Neural progenitor cell (in vitro differentiated cells): ENCODE results near the gene FTCD. TPM values are rescaled to one million over a fixed set of nuclear protein-coding genes. Genes with fewer than 3 reads are reported as not detected.
A peak's percentile ranks its signal among the peaks of the same experiment; 100 is the strongest.

Experiments
- DNase-seq: peaks from one replicate; pipeline ENCODE4 v3.0.0-alpha.2; 2016; ENCODE audit warnings: low spot score
- H2AFZ ChIP-seq: fragments of 200-600 bp; sonication (generic); replicated peaks from 2 replicates; pipeline ENCODE4 v1.6.1; 2016; ENCODE audit warnings: antibody characterized with exemption
- H3F3A ChIP-seq: fragments of 200-600 bp; sonication (generic); 2 replicates; pipeline ENCODE4 v1.6.1; 2016; ENCODE audit warnings: antibody characterized with exemption, low read depth
- H3K27ac ChIP-seq: fragments of 200-600 bp; sonication (generic); 2 replicates; pipeline ENCODE4 v1.5.1; 2016; ENCODE audit warnings: mild to moderate bottlenecking
- H3K27me3 ChIP-seq: fragments of 200-600 bp; sonication (generic); 2 replicates; pipeline ENCODE4 v1.6.1; 2016; ENCODE audit warnings: mild to moderate bottlenecking, moderate library complexity
- H3K36me3 ChIP-seq: fragments of 200-600 bp; sonication (generic); 2 replicates; pipeline ENCODE4 v1.5.1; 2016
- H3K4me1 ChIP-seq: fragments of 200-600 bp; sonication (generic); 2 replicates; pipeline ENCODE4 v1.6.1; 2016; ENCODE audit warnings: mixed run types
- H3K4me2 ChIP-seq: fragments of 200-600 bp; sonication (generic); 2 replicates; pipeline ENCODE4 v1.6.1; 2016
- H3K4me3 ChIP-seq: fragments of 200-600 bp; sonication (generic); 2 replicates; pipeline ENCODE4 v1.5.1; 2016
- H3K79me2 ChIP-seq: fragments of 200-600 bp; sonication (generic); 2 replicates; pipeline ENCODE4 v1.6.1; 2016; ENCODE audit warnings: low read depth
- H3K9ac ChIP-seq: fragments of 200-600 bp; sonication (generic); 2 replicates; pipeline ENCODE4 v1.6.1; 2016
- H3K9me3 ChIP-seq: fragments of 200-600 bp; sonication (generic); 2 replicates; pipeline ENCODE4 v1.5.1; 2016; ENCODE audit warnings: low read depth
- H4K20me1 ChIP-seq: fragments of 200-600 bp; sonication (generic); 2 replicates; pipeline ENCODE4 v1.6.1; 2016; ENCODE audit warnings: low read depth
- H3K27ac Mint-ChIP-seq: 3 replicates; pipeline ENCODE4 v1.8.0; 2021; ENCODE audit warnings: mixed read lengths
- H3K27me3 Mint-ChIP-seq: 2 replicates; pipeline ENCODE4 v1.8.0; 2022; ENCODE audit warnings: low read depth, mild to moderate bottlenecking, inconsistent platforms, moderate library complexity, mixed read lengths; ENCODE audit not compliant: insufficient read depth
- H3K36me3 Mint-ChIP-seq: 3 replicates; pipeline ENCODE4 v1.8.0; 2021; ENCODE audit warnings: mixed read lengths
- H3K4me1 Mint-ChIP-seq: 3 replicates; pipeline ENCODE4 v1.8.0; 2021; ENCODE audit warnings: mixed read lengths
- H3K4me3 Mint-ChIP-seq: 3 replicates; pipeline ENCODE4 v1.8.0; 2021; ENCODE audit warnings: mild to moderate bottlenecking, moderate library complexity, mixed read lengths
- H3K9me3 Mint-ChIP-seq: 3 replicates; pipeline ENCODE4 v1.8.0; 2020; ENCODE audit warnings: mixed read lengths
- EZH2 ChIP-seq: fragments of 200-600 bp; sonication (generic); IDR thresholded peaks from 2 replicates; pipeline ENCODE4 v1.6.1; 2017; ENCODE audit warnings: antibody characterized with exemption, mild to moderate bottlenecking, moderate library complexity
- EZH2phosphoT487 ChIP-seq: fragments of 200-600 bp; sonication (generic); IDR thresholded peaks from 2 replicates; pipeline ENCODE4 v1.6.1; 2017; ENCODE audit warnings: antibody characterized with exemption
- total RNA-seq: library from RNA; depleted of rRNA; stranded (reverse); fragments of >200 nt; gene quantifications from 2 replicates; pipeline ENCODE4 v1.2.3, GENCODE V29; 2015; ENCODE audit warnings: low replicate concordance
- TF ChIP-seq, protein P1 (sequence below): fragments of 200-600 bp; sonication (generic); IDR thresholded peaks from 2 replicates; pipeline ENCODE4 v1.5.1; 2017; ENCODE audit warnings: antibody characterized with exemption, mild to moderate bottlenecking

FTCD gene
- total RNA-seq, 1 donor from 2014 or later = not detected

DNA sequence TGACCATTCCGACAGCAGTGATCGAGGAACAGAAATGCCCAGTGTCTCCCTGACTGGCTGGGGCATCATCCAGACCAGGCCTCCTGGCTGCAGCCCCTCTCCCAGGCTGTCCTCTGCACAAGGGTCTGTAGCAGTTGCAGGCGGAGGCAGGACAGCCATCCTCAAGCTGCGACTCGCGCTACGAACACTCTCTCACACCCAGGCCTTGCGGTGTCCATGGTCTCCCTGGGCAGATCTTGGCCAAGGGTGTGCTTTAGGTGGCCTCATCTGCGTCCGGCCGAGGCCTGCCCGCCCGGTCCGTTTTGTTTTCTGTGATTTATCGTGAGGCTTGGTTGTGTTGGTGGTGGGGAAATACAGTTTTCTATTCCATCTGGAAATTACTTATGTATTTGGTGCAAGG lies 15.7 kb downstream of the FTCD start:
- no peak for DNase-seq
- Mint-ChIP-seq H3K9me3 (peaks cover 5% of the 10 kb centered on the region), H3K36me3 (no peaks in the 10 kb centered on the region), H3K27ac (no peak overlapping the region), H3K27me3 (peaks cover 17% of the 10 kb centered on the region), H3K4me1 (peaks cover 12% of the 10 kb centered on the region), H3K4me3 (no peak overlapping the region)
- Histone ChIP-seq H3K4me3 (no peak overlapping the region), H3F3A (peaks cover 1% of the 10 kb centered on the region), H3K9ac (no peak overlapping the region), H3K27me3 (peaks cover 46% of the 10 kb centered on the region), H3K4me2 (no peak overlapping the region), H2AFZ (no peak overlapping the region), H3K27ac (no peak overlapping the region), H3K9me3 (no peaks in the 10 kb centered on the region), H3K4me1 (no peaks in the 10 kb centered on the region), H3K79me2 (no peaks in the 10 kb centered on the region), H4K20me1 (no peaks in the 10 kb centered on the region), H3K36me3 (no peaks in the 10 kb centered on the region)
- TF ChIP-seq, protein P1, sequence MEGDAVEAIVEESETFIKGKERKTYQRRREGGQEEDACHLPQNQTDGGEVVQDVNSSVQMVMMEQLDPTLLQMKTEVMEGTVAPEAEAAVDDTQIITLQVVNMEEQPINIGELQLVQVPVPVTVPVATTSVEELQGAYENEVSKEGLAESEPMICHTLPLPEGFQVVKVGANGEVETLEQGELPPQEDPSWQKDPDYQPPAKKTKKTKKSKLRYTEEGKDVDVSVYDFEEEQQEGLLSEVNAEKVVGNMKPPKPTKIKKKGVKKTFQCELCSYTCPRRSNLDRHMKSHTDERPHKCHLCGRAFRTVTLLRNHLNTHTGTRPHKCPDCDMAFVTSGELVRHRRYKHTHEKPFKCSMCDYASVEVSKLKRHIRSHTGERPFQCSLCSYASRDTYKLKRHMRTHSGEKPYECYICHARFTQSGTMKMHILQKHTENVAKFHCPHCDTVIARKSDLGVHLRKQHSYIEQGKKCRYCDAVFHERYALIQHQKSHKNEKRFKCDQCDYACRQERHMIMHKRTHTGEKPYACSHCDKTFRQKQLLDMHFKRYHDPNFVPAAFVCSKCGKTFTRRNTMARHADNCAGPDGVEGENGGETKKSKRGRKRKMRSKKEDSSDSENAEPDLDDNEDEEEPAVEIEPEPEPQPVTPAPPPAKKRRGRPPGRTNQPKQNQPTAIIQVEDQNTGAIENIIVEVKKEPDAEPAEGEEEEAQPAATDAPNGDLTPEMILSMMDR = no peak

DNA sequence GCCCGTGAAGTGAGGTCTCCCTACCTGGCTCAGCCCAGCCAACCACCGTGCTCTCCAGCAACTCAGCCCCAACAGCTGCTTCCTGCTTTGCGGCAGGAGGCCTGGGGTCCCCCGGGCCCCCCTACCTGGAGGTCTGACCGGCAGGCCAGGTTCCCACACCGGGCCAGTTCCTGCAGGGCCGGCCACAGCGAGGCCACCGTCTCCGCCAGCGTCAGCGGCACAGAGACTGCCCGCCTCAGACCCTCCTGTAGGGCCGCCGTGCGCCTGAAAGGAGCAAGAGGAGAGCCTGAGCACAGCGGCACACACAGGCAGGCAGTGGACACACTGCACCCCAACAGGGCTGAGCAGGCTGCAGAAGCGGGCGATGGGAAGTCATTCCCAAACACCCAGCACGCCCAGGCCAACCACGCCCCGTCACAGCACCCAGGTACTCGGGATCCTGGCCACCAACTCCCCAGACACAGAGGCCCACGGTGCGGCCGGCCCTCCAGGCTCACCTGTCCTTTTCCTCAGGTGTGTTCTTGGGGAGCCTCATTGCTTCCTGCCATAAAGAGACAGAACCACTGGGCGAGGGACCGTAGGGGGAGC lies 16.9 kb downstream of the FTCD start:
- no peaks in the 10 kb centered on the region for H3K4me1 ChIP-seq
- H3K27ac Mint-ChIP-seq = no peak overlapping the region
- no peak for DNase-seq
- H3K9me3 Mint-ChIP-seq = peaks cover 5% of the 10 kb centered on the region
- TF ChIP-seq EZH2 (no peak), EZH2phosphoT487 (no peak)
- TF ChIP-seq, protein P1 = no peak
- H3K27me3 ChIP-seq = peaks cover 46% of the 10 kb centered on the region
- no peaks in the 10 kb centered on the region for H3K36me3 ChIP-seq
- peaks cover 17% of the 10 kb centered on the region for H3K27me3 Mint-ChIP-seq
- H3K79me2 ChIP-seq = no peaks in the 10 kb centered on the region
- no peak overlapping the region for H2AFZ ChIP-seq
- no peak overlapping the region for H3K9ac ChIP-seq
- peaks cover 5% of the 10 kb centered on the region for H3K4me1 Mint-ChIP-seq
- no peaks in the 10 kb centered on the region for H3K36me3 Mint-ChIP-seq
- no peaks in the 10 kb centered on the region for H3K9me3 ChIP-seq
- H3K4me3 ChIP-seq = no peak overlapping the region
- H3F3A ChIP-seq = peaks cover 3% of the 10 kb centered on the region
- no peaks in the 10 kb centered on the region for H4K20me1 ChIP-seq
- H3K27ac ChIP-seq = no peak overlapping the region
- H3K4me3 Mint-ChIP-seq = no peak overlapping the region
- H3K4me2 ChIP-seq = no peak overlapping the region

DNA sequence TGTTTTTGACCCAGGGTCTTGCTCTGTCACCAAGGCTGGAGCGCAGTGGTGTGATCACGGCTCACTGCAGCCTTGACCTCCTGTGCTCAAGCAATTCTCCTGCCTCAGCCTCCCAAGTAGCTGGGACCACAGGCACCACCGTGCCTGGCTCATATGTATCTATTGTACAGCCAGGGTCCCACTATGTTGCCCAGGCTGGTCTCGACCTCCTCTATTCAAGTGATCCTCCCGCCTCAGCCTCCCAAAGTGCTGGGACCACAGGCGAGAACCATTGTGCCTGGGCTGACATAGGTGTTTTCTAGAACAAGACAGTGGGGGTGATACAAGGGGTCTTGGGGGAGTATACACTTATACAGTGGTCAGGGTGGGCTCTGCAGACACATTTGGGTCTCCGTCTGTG lies 17.5 kb downstream of the FTCD start:
- H3F3A ChIP-seq = peaks cover 3% of the 10 kb centered on the region
- no peak overlapping the region for H2AFZ ChIP-seq
- H3K36me3 ChIP-seq = no peaks in the 10 kb centered on the region
- no peaks in the 10 kb centered on the region for H3K4me1 ChIP-seq
- H3K27me3 Mint-ChIP-seq = peaks cover 17% of the 10 kb centered on the region
- no peaks in the 10 kb centered on the region for H3K79me2 ChIP-seq
- no peak overlapping the region for H3K27ac ChIP-seq
- no peak overlapping the region for H3K4me3 Mint-ChIP-seq
- H3K9me3 ChIP-seq = no peaks in the 10 kb centered on the region
- peaks cover 4% of the 10 kb centered on the region for H3K4me1 Mint-ChIP-seq
- TF ChIP-seq EZH2 = no peak
- TF ChIP-seq EZH2phosphoT487 = no peak
- TF ChIP-seq, protein P1 = no peak
- H4K20me1 ChIP-seq = no peaks in the 10 kb centered on the region
- H3K27ac Mint-ChIP-seq = peak overlapping the region; percentile 46
- no peak overlapping the region for H3K9ac ChIP-seq
- peaks cover 41% of the 10 kb centered on the region for H3K27me3 ChIP-seq
- DNase-seq = no peak
- no peaks in the 10 kb centered on the region for H3K36me3 Mint-ChIP-seq
- no peak overlapping the region for H3K4me2 ChIP-seq
- H3K4me3 ChIP-seq = no peak overlapping the region
- H3K9me3 Mint-ChIP-seq = peaks cover 5% of the 10 kb centered on the region
